Measurements from ENCODE around the gene CCDC54. TPM values are rescaled to one million over a fixed set of nuclear protein-coding genes. Genes with fewer than 3 reads are reported as not detected.

The CCDC54 gene
- total RNA-seq, 1 donor from 2014 or later: not detected

DNA sequence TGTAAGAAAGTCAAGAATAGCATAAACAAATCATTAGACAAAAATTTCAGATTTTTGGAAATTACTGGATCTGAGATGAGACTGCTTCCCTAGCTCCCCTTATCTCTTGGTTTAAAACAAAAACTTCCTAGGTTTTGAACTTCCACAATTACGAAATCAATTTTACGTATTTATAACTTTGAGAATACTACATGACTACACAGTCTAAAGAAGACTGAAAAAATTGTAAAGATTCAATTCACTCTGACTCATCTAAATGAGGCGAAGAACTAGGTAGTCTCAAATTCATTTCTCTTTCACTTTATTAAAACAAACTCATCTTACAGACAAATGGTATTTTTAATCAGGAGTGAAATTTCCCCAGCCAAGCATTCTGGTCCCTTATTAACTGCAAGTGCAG lies 10.3 kb downstream of the CCDC54 start:
- FAIRE-seq: no peak
- DNase-seq (ENCODE audit: low spot score in 2 of 2): no peak

DNA sequence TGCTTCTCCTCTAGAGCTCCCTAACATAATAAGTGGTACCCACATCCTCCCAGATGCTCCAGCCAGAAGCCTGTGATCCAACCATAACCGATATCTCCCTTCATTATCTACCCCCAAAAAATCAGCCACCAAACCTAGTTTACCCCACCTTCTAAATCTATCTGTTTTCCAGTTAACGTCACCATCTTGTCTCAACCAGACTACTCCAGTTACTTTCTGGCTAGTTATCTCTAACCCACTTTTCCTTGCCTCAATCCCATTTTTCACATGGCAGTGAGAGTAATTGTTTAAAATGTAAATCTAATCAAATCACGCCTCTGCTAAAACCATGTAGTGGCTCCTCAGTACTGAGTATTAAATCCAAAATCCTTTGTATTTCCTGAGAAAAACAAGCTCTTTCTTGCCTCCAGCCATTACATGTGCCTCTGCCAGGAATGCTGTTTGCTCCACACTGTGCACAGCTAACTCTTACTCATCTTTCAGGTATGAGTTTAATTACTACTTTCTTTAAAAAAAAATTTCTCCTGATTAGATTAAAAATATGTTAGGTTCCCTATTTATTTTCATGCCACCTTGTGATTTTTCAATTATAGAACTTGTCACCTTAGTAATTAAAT lies 15.4 kb downstream of the CCDC54 start:
- no peak for DNase-seq (ENCODE audit: low spot score in 2 of 2)
- FAIRE-seq: no peak

GRCh38 chr3:107394502-107394901 lies 17.3 kb downstream of the CCDC54 start:
- DNase-seq (ENCODE audit: low spot score in 2 of 2) (no peak), FAIRE-seq (no peak)

- no peak for FAIRE-seq
- DNase-seq (ENCODE audit: low spot score in 2 of 2): no peak
Measured at GRCh38 chr3:107395066-107395465, 17.8 kb downstream of the CCDC54 start.

GRCh38 chr3:107401301-107401700 lies 24.1 kb downstream of the CCDC54 start:
- no peak for FAIRE-seq
- no peak for DNase-seq (ENCODE audit: low spot score in 2 of 2)

DNA sequence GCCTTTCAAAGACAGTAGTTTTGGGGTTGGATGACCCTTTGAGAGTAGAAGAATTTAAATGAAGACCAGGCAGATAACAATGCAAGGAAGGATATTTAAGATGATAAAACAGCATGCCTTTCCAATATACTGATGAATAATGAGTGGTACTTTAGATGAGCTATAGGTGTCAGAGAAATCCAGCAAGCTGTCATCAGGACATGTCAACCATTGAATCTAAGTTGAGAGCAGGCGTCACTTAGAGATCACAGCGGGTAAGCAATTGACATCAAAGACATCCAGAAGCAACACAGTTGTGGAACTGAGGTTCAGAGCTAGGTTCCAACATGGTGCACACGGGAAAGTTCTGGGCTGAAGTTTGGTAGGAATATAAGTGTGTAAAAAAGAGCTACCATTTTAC lies 25.0 kb downstream of the CCDC54 start:
- no peak for FAIRE-seq

GRCh38 chr3:107404727-107405469 lies 27.7 kb downstream of the CCDC54 start:
- FAIRE-seq (no peak), DNase-seq (ENCODE audit: low spot score in 2 of 2) (no peak)

More for the DNA sequence above, 25.0 kb downstream of the CCDC54 start:
- DNase-seq (ENCODE audit: low spot score in 2 of 2): no peak

- FAIRE-seq (no peak), DNase-seq (ENCODE audit: low spot score in 2 of 2) (no peak)
Measured at GRCh38 chr3:107407355-107407754, 30.1 kb downstream of the CCDC54 start.

- no peak for FAIRE-seq
- no peak for DNase-seq (ENCODE audit: low spot score in 2 of 2)
Measured at GRCh38 chr3:107408513-107408912, 31.3 kb downstream of the CCDC54 start.

GRCh38 chr3:107409365-107409764 lies 32.1 kb downstream of the CCDC54 start:
- DNase-seq (ENCODE audit: low spot score in 2 of 2) (no peak), FAIRE-seq (no peak)

- FAIRE-seq: no peak
- DNase-seq (ENCODE audit: low spot score in 2 of 2): no peak
Measured at GRCh38 chr3:107410606-107411005, 33.4 kb downstream of the CCDC54 start.

- DNase-seq (ENCODE audit: low spot score in 2 of 2): no peak
- no peak for FAIRE-seq
Measured at GRCh38 chr3:107411056-107411455, 33.8 kb downstream of the CCDC54 start.

DNA sequence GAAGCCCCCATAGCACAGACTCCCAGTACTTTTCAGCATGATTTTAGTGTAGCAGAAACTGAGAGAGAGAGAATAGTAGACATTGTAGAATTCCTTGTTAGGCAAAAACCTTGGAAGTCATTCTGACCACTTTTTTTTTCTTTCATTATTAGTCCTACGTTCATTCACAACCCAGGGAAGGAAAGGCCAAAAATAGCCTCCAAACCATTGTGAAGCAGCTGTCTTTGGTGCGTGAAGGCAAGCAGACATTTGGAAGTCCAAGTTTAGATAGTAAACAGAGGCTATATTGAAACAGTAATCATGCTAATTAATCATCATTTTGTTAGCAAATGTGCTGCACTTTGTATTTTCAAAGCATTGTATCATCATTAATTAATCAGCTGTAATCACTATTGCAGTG lies 34.5 kb downstream of the CCDC54 start:
- DNase-seq (ENCODE audit: low spot score in 2 of 2): no peak
- no peak for FAIRE-seq

DNA sequence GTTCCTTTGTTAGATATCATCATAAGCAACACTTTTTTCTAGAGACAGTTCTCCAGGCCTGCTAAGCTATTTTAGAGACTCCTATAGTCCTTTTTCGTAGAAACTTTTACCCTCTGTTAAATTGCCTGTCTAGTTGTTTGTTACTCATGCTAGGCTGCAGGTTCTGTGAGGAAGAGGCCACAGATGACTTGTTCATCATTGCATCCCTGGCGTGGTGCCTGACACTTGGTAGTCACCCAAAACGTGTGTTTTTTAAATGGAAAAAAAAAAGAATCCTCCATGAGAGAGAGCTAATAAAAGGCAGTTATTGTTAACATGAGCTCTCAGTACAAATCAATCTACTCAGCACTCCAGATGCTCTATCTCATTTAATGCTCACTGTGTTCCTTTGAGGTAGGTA lies 35.1 kb downstream of the CCDC54 start:
- FAIRE-seq: no peak

GRCh38 chr3:107413264-107413663 lies 36.0 kb downstream of the CCDC54 start:
- DNase-seq (ENCODE audit: low spot score in 2 of 2) (no peak), FAIRE-seq (no peak)

More for the DNA sequence above, 35.1 kb downstream of the CCDC54 start:
- no peak for DNase-seq (ENCODE audit: low spot score in 2 of 2)

GRCh38 chr3:107414325-107414964 lies 37.2 kb downstream of the CCDC54 start:
- no peak for FAIRE-seq
- DNase-seq (ENCODE audit: low spot score in 2 of 2): no peak

DNA sequence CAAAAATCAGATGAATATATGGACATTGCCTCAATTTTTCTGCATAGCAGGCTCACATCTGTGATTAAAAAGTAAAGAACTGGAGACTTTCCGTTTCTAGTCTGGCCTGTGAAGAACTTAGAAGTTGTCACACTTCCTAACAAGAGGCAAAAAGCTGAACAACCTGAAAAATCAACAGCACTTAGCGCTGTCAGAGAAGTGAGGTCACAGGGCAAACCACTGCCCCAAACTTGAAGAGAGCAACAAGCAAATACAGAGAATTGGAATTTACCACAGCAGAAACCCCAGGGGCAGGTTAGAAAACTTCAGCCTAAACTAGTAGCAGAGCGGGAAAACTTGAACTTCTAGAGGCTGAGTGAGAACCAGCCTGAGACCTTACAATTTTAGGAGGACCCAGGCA lies 38.9 kb downstream of the CCDC54 start:
- DNase-seq (ENCODE audit: low spot score in 2 of 2): no peak
- no peak for FAIRE-seq

GRCh38 chr3:107416886-107417285 lies 39.6 kb downstream of the CCDC54 start:
- no peak for FAIRE-seq
- no peak for DNase-seq (ENCODE audit: low spot score in 2 of 2)

- DNase-seq (ENCODE audit: low spot score in 2 of 2) (peak; percentile 27 to 28), FAIRE-seq (peak; percentile 85)
Measured at GRCh38 chr3:107421170-107421792, 44.0 kb downstream of the CCDC54 start.

- DNase-seq (ENCODE audit: low spot score in 2 of 2): no peak
- no peak for FAIRE-seq
Measured at GRCh38 chr3:107421881-107422280, 44.6 kb downstream of the CCDC54 start.

- no peak for FAIRE-seq
- DNase-seq (ENCODE audit: low spot score in 2 of 2): no peak
Measured at GRCh38 chr3:107425033-107425432, 47.8 kb downstream of the CCDC54 start.

All from frontal cortex (tissue), 4 donors.